ENCODE measurements around the gene AP1S2. TPM values are rescaled to one million over a fixed set of nuclear protein-coding genes. Genes with fewer than 3 reads are reported as not detected.

Gene AP1S2
- total RNA-seq, 2 donors from 2014 or later: 133 to 220 TPM

- Histone ChIP-seq H3K9ac (ENCODE audit: extremely low read depth, low read length, poor library complexity, severe bottlenecking) (peak within 1 kb of the TSS; percentile 49), H3K36me3 (ENCODE audit: control insufficient read depth, insufficient read depth, low read length) (peaks cover 14% of the 10 kb centered on the region), H3K9me3 (ENCODE audit: control insufficient read depth, low read length) (no peaks in the 10 kb centered on the region)
Measured at GRCh38 chrX:15789979-15790768, 64.4 kb downstream of the AP1S2 start, which contains the start of gene ZRSR2. TSS of gene ZRSR2 (plus strand) at chrX:15790484. CDS start at chrX:15790496, 12 bp downstream.

DNA sequence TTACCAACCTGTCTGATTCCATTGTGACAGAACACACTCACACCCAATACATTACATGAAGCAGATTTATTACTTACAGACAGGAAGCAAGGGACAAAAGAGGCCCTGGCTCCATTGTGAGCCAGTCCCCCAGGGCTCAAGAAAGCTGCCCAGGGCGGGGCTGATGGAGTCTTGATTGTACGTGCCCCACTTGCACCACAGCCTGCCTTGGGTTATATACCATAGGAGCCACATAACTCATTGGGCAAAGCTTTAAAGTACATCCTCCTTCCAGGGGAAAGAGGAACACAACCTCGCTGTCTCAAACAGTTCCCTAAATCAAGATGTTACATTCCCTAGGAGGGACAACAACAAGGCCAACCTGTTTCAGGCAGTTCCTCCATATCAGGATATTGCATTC, 67.7 kb downstream of the AP1S2 start:
- DNase-seq: no peak
- peaks cover 24% of the 10 kb centered on the region for H3K36me3 Mint-ChIP-seq (ENCODE audit: low read depth)
- Histone ChIP-seq H3K9ac (ENCODE audit: extremely low read depth, low read length, poor library complexity, severe bottlenecking) (no peak overlapping the region), H3K4me1 (ENCODE audit: control insufficient read depth, insufficient read depth, low read length) (no peaks in the 10 kb centered on the region), H3K36me3 (ENCODE audit: control insufficient read depth, insufficient read depth, low read length) (peaks cover 21% of the 10 kb centered on the region), H3K27me3 (ENCODE audit: control insufficient read depth, insufficient read depth, low read length, poor library complexity, severe bottlenecking) (no peaks in the 10 kb centered on the region), H3K4me3 (ENCODE audit: low read length) (no peak overlapping the region), H3K27ac (ENCODE audit: low read depth, low read length) (no peak overlapping the region), H3K9me3 (ENCODE audit: control insufficient read depth, low read length) (no peaks in the 10 kb centered on the region)
- H3K27me3 Mint-ChIP-seq (ENCODE audit: insufficient read depth): no peaks in the 10 kb centered on the region
- TF ChIP-seq, protein P1, sequence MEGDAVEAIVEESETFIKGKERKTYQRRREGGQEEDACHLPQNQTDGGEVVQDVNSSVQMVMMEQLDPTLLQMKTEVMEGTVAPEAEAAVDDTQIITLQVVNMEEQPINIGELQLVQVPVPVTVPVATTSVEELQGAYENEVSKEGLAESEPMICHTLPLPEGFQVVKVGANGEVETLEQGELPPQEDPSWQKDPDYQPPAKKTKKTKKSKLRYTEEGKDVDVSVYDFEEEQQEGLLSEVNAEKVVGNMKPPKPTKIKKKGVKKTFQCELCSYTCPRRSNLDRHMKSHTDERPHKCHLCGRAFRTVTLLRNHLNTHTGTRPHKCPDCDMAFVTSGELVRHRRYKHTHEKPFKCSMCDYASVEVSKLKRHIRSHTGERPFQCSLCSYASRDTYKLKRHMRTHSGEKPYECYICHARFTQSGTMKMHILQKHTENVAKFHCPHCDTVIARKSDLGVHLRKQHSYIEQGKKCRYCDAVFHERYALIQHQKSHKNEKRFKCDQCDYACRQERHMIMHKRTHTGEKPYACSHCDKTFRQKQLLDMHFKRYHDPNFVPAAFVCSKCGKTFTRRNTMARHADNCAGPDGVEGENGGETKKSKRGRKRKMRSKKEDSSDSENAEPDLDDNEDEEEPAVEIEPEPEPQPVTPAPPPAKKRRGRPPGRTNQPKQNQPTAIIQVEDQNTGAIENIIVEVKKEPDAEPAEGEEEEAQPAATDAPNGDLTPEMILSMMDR (conservative IDR thresholded peaks at IDR 0.05): no peak
- H3K4me3 Mint-ChIP-seq: no peak overlapping the region
- H3K27ac Mint-ChIP-seq: no peak overlapping the region
- no peaks in the 10 kb centered on the region for H3K9me3 Mint-ChIP-seq
- WGBS, 2 experiments (ENCODE audit: insufficient coverage in 1 of 2, insufficient read length in 1 of 2): 87% methylated on average over 3 of the region's 3 CpGs; no CpG with 5 or more reads in 1 of the 2 experiments
- peaks cover 8% of the 10 kb centered on the region for H3K4me1 Mint-ChIP-seq

More at GRCh38 chrX:15789979-15790768, 64.4 kb downstream of the AP1S2 start, which contains the start of gene ZRSR2:
- DNase-seq: peak; percentile 95
- WGBS, 2 experiments (ENCODE audit: insufficient coverage in 1 of 2, insufficient read length in 1 of 2): 0 to 1% methylated on average over 5 to 53 of the region's 55 CpGs
- Mint-ChIP-seq H3K36me3 (ENCODE audit: low read depth) (peaks cover 22% of the 10 kb centered on the region), H3K4me1 (peaks cover 8% of the 10 kb centered on the region), H3K27ac (no peak within 1 kb of the TSS), H3K9me3 (no peaks in the 10 kb centered on the region), H3K27me3 (ENCODE audit: insufficient read depth) (no peaks in the 10 kb centered on the region), H3K4me3 (no peak within 1 kb of the TSS)
- TF ChIP-seq, protein P1 (conservative IDR thresholded peaks at IDR 0.05): no peak
- H3K4me3 ChIP-seq (ENCODE audit: low read length): peak within 1 kb of the TSS; percentile 89
- H3K4me1 ChIP-seq (ENCODE audit: control insufficient read depth, insufficient read depth, low read length): no peaks in the 10 kb centered on the region
- H3K27me3 ChIP-seq (ENCODE audit: control insufficient read depth, insufficient read depth, low read length, poor library complexity, severe bottlenecking): no peaks in the 10 kb centered on the region
- H3K27ac ChIP-seq (ENCODE audit: low read depth, low read length): peak within 1 kb of the TSS; percentile 11

DNA sequence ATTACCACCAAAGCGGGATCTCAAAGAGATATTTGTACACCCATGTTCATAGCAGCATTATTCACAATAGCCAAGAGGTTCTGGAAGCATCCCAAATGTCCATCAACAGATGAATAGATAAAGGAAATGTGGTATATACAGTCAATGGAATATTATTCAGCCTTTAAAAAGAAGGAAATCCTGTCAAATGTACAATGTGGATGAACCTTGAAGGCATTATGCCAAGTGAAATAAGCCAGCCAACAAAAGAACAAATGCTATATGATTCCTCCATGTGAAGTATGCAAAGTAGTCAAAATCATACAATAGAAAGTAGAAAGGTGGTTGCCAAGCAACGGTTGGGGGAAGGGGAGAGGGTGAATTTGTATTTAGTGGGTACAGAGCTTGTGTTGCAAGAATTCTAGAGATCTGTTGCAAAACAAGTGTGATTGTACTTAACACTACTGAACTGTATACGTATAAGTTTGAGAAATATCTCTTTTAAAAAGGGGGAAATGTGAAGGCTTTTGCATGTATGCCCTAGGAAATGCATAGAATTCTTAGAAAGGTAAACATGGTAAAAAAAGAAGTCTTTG, 69.3 kb downstream of the AP1S2 start:
- no peaks in the 10 kb centered on the region for H3K27me3 Mint-ChIP-seq (ENCODE audit: insufficient read depth)
- H3K36me3 Mint-ChIP-seq (ENCODE audit: low read depth): peaks cover 30% of the 10 kb centered on the region
- Histone ChIP-seq H3K27ac (ENCODE audit: low read depth, low read length) (no peak overlapping the region), H3K9me3 (ENCODE audit: control insufficient read depth, low read length) (no peaks in the 10 kb centered on the region), H3K4me1 (ENCODE audit: control insufficient read depth, insufficient read depth, low read length) (no peaks in the 10 kb centered on the region), H3K9ac (ENCODE audit: extremely low read depth, low read length, poor library complexity, severe bottlenecking) (no peak overlapping the region), H3K36me3 (ENCODE audit: control insufficient read depth, insufficient read depth, low read length) (peaks cover 24% of the 10 kb centered on the region), H3K27me3 (ENCODE audit: control insufficient read depth, insufficient read depth, low read length, poor library complexity, severe bottlenecking) (no peaks in the 10 kb centered on the region), H3K4me3 (ENCODE audit: low read length) (no peak overlapping the region)
- H3K9me3 Mint-ChIP-seq: no peaks in the 10 kb centered on the region
- TF ChIP-seq, protein P1 (conservative IDR thresholded peaks at IDR 0.05): no peak
- peaks cover 8% of the 10 kb centered on the region for H3K4me1 Mint-ChIP-seq
- no peak overlapping the region for H3K27ac Mint-ChIP-seq
- H3K4me3 Mint-ChIP-seq: no peak overlapping the region
- no peak for DNase-seq
- 95 to 100% methylated on average over 1 to 3 of the region's 3 CpGs for WGBS, 2 experiments (ENCODE audit: insufficient coverage in 1 of 2, insufficient read length in 1 of 2)

All from endodermal cell (in vitro differentiated cells).